M059J (cell line): Measurements from ENCODE around the gene ATG14. TPM values are rescaled to one million over a fixed set of nuclear protein-coding genes. Genes with fewer than 3 reads are reported as not detected.
A peak's percentile ranks its signal among the peaks of the same experiment; 100 is the strongest.
"Not testable (repeated sequence)": the region's sequence is repeated elsewhere in the genome, so short reads cannot be mapped to it uniquely, and the experiment has no call there.

Experiments
- DNase-seq: peaks from one replicate; pipeline ENCODE4 v3.0.0-alpha.2; 2012; ENCODE audit warnings: low read depth
- total RNA-seq: library from RNA; depleted of rRNA; stranded (reverse); fragments of >200 nt; shearing (Covaris generic); gene quantifications from 2 replicates; pipeline ENCODE4 v1.2.3, GENCODE V29; 2014

ATG14 gene
- total RNA-seq, 1 experiment from 2014 or later = 8.9 TPM

DNA sequence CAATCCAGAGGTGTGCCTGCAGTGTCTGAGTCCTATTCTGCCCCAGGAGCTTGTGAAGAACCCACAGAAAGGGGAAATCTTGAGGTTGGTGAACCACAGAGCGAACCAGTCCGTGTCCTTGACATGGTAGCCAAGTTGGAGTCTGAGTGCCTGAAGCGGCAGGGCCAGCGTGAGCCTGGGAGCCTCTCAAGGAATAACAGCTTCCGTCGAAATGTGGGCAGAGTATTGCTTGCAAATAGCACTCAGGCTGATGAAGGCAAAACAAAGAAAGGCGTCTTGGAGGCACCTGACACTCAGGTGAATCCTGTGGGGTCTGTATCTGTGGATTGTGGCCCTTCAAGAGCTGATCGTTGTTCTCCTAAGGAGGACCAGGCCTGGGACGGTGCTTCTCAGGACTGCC, 60.5 kb downstream of the ATG14 start:
- no peak for DNase-seq

- DNase-seq = no peak
Measured at GRCh38 chr14:55350461-55350860, 61.2 kb downstream of the ATG14 start.

DNA sequence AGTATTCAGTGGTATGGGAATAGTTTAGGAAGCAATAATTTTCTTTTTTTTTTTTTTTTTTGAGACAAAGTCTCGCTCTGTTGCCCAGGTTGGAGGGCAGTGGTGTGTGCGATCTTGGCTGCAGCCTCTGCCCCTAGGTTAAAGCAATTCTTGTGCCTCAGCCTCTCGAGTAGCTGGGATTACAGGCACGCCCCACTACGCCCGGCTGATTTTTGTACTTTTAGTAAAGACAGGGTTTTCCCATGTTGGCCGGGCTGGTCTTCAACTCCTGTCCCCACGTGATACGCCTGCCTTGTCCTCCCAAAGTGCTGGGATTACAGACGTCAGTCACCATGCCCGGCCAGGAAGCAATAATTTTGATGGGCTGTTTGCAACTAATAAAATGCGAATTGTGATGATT, 62.1 kb downstream of the ATG14 start:
- DNase-seq = no peak

- no peak for DNase-seq
Measured at GRCh38 chr14:55348766-55349453, 62.7 kb downstream of the ATG14 start.

- DNase-seq = no peak
Measured at GRCh38 chr14:55347748-55348147, 63.9 kb downstream of the ATG14 start.

DNA sequence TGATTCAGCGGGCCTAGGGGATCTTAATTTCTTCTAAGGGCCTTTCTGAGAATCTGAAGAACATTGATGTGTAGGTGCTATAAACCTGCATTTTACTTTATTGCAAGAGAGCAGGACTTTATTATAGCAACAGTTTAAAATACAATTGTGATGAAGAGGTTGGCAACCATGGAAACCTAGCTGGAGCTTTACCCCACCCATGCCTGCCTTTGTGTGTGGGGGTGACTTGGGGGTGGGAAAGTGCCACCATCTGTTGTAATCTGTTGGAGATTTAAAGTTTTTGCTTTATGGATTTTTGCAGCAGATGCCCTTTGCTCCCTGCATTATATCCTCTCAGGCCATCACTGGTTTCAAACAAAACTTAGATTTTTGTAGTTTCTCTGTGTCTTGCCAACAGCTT, 64.6 kb downstream of the ATG14 start:
- no peak for DNase-seq

GRCh38 chr14:55344582-55345163, 67.0 kb downstream of the ATG14 start:
- DNase-seq = not testable (repeated sequence)

GRCh38 chr14:55341781-55342180, 69.8 kb downstream of the ATG14 start:
- DNase-seq = no peak

- no peak for DNase-seq
Measured at GRCh38 chr14:55340482-55340881, 71.1 kb downstream of the ATG14 start.

DNA sequence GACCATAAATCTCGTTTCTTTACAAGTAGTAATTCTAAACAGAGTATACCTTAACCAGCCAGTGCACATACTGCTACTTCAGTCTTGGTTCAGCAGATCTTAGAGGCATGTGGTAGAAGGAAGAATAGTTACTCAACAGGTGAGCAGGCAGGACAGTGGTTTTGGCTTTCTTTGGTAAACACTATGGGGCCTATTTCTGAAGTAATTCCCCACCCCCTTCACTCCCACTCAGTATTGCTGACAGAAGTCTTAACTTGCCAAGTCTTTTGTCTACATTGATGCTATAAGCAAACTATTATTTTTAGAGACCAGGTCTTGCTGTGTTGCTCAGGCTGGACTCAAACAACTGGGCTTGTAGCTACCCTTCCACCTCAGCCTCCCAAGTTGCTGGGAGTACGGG, 71.9 kb downstream of the ATG14 start:
- no peak for DNase-seq

DNA sequence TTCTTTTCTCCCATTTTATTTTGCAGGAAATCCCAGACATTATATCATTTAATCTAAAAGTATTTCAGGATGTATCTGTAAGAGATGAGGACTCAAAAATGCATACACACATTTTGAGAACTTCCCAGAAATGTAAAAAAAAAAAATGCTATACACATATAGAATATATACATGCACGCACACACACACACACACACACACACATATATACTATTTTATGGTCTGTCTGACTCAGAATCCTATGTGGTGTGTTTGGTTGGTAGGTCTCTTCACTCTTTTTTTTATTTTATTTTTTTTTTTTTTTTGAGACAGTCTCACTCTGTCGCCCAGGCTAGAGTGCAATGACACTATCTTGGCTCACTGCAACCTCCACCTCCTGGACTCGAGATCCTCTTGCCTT, 74.9 kb downstream of the ATG14 start:
- DNase-seq = no peak

GRCh38 chr14:55336162-55336561, 75.5 kb downstream of the ATG14 start:
- DNase-seq = peak; percentile 52

DNA sequence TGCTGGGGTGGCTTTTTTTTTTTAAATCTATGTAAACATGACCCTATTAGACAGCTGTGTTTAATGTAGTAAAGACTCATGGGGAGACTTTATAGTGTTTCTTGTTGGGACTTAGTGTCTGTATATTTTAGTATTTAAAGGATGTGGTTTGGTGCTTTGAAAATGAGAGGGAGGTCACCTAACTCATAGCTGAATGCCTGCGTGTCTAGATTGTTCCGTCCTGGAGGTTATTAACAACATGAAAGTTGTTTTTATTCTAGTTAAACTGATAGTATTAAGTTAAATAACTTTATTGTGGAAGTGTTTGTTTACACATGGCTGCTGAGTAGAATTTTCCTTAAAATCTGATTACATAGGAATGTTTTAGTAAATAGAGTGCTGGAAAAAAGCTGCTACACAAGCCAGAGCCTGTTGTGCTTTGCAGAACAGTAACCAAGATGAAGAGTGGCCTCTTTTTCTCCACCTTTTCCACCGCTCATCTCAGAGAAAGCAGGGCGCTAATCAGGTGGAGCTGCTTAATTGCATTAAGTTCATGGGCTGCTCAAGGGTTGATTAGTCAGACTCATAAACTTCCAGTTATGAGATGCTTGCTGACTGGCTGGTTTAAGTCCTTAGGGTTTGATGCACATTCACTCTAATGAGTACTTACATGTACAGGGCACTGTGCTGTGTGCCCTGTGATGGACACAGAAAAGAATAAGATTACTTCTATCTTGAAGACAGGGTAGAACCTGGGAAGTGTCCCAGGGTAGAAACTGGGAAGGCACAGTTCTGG, 77.7 kb downstream of the ATG14 start:
- peak; percentile 57 for DNase-seq

DNA sequence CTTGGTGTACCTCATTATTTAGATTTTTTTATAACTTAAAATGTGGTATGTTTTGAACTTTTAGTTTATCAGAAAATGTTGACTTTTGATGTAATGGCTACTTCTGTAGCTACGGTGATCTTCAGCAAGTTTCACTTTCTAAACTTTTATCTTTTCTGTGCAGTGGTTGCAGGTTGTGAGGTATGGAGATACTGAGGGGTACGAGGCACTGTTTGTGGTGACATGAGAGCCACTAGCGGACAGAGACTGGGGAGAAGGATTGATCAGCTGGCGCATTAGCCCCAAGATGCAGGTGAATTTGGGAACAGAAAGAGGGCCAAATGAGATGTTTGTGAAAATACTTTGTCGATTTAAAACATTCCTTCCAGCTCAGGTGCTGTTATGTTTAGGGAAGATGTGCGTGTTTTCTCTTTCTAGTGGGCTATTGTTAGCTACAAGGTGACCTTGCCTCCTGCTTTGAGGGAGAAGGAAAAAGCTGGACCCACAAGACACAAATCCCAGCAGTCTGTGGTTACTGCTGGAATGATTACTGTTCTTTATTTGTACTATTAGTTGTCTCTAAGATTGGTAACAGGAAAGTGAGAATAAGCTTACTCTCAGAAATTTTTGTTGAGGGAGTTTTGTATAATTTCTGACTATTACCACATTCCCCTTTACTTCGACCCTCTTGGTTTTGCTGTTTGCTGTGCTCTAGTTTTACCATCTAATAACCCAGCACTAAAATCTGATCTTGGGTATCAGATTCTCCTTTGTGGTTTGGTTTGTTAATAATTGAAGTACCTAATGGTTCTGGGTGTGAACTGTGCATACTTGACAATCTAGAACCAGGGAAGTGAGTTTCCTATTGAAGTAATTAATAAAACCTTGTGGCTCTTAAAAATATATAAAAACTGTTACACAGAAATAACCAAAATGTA, 78.7 kb downstream of the ATG14 start:
- DNase-seq = peak; percentile 15

DNA sequence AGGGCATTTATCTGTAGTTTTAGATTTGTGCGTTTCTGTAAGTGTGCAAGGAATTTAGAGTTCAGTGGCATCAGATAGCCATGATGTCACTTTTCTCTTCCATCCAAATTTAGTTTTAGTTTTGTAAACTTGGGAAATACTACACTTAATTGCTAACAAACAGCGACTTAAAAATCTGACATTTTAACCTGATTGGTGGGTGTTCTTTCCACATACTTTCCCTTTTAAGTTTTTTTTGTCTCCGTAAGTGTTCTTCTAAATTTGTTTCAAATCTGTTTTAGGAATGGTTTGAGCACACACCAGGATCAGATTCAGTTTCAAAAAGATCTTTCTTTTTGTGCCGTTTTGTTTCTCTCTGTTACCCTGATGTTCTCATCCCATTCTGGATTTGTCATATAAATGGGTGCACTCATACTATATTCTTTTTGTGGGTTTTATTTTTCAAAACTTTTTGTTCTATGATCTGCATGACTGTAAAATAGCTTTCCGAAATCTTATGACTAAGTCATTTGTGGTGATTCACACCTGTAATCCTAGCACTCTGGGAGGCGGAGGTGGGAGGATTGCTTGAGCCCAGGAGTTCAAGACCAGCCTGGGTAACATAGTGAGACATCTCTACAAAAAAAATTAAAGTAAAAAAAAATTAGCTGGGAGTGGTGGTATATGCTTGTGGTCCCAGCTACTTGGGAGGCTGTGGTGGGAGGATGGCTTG, 81.5 kb downstream of the ATG14 start:
- peak; percentile 53 for DNase-seq

- peak; percentile 24 for DNase-seq
Measured at GRCh38 chr14:55328317-55328716, 83.3 kb downstream of the ATG14 start.

- no peak for DNase-seq
Measured at GRCh38 chr14:55327179-55327578, 84.5 kb downstream of the ATG14 start.

DNA sequence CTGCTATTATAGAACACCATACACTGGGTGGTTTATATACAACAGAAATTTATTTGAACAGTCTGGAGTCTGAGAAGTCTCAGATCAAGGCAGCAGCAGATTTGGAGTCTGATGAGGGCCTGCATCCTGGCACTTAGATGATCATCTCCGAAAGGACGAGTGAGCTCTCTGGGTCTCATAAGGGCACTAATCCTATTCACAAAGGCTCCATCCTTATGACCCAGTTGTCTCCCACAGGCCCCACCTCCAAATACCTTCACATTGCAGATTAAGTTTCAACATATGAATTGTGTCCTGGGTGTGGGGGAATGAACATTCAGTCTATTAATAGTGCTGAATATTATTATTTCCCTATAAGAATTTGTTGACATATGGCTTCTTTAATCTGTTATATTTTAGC, 86.8 kb downstream of the ATG14 start:
- DNase-seq = no peak

- no peak for DNase-seq
Measured at GRCh38 chr14:55323910-55324309, 87.7 kb downstream of the ATG14 start.

GRCh38 chr14:55318694-55319093, 92.9 kb downstream of the ATG14 start:
- DNase-seq = no peak
